HFFc6 (cell line): Measurements from ENCODE around the gene TSACC. TPM values are rescaled to one million over a fixed set of nuclear protein-coding genes. Genes with fewer than 3 reads are reported as not detected.

ENCODE experiments used
- DNase-seq: peaks from one replicate; pipeline ENCODE4 v3.0.0-alpha.2; 2018
- H3K27ac Mint-ChIP-seq: 2 replicates; pipeline ENCODE4 v1.8.0; 2020; ENCODE audit warnings: mild to moderate bottlenecking, mixed read lengths
- H3K27me3 Mint-ChIP-seq: 2 replicates; pipeline ENCODE4 v1.8.0; 2021; ENCODE audit warnings: mild to moderate bottlenecking, moderate library complexity, mixed read lengths; ENCODE audit not compliant: insufficient read depth
- H3K36me3 Mint-ChIP-seq: 2 replicates; pipeline ENCODE4 v1.8.0; 2021; ENCODE audit warnings: low read depth, mixed read lengths
- H3K4me1 Mint-ChIP-seq: 2 replicates; pipeline ENCODE4 v1.8.0; 2020; ENCODE audit warnings: low read depth, mixed read lengths
- H3K4me3 Mint-ChIP-seq: 2 replicates; pipeline ENCODE4 v1.8.0; 2020; ENCODE audit warnings: mild to moderate bottlenecking, moderate library complexity, mixed read lengths
- H3K9me3 Mint-ChIP-seq: 2 replicates; pipeline ENCODE4 v1.8.0; 2020; ENCODE audit warnings: mild to moderate bottlenecking, mixed read lengths
- CTCF ChIP-seq: fragments of 200-600 bp; sonication (generic); IDR thresholded peaks from 2 replicates; pipeline ENCODE4 v1.5.0; 2021; ENCODE audit warnings: antibody characterized with exemption, mild to moderate bottlenecking
- total RNA-seq, 6 experiments: library from RNA; stranded (reverse); fragmentation: NEBNext Ultra II Directional; extraction: Animal tissue kit (Norgen Biotek cat#: 25700); gene quantifications; 2 replicates in 1 of 6; 3 replicates in 5 of 6; pipeline ENCODE4 v1.2.3, GENCODE V29; 2021

TSACC gene
- total RNA-seq, 6 experiments from 2014 or later, result 0.48 to 0.99 (median 0.70) TPM

GRCh38 chr1:156372265-156372586 is 33.9 kb downstream of the TSACC start:
- TF ChIP-seq CTCF, result no peak
- Mint-ChIP-seq H3K27ac (no peak overlapping the region), H3K4me3 (no peak overlapping the region), H3K27me3 (peaks cover 33% of the 10 kb centered on the region), H3K4me1 (peaks cover 20% of the 10 kb centered on the region), H3K36me3 (no peaks in the 10 kb centered on the region), H3K9me3 (no peaks in the 10 kb centered on the region)
- peak; percentile 33 for DNase-seq

DNA sequence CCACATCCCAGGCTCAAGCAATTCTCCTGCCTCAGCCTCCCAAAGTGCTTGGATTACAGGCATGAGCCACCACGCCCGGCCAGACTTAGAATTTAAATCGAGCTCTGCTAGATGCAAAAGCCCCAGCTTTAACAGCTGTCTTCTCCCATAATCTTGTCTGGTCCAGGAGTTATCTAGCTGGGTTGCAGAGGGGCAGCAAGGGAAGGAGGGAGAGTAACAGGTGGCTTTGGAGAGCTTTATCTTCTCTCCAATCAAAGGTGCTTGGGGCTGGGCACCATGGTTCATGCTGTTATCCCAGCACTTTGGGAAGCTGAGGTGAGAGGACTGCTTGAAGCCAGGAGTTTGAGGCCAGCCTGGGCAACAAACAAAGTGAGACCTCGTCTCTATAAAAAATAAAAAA is 34.5 kb downstream of the TSACC start:
- Mint-ChIP-seq H3K27me3 (peaks cover 31% of the 10 kb centered on the region), H3K36me3 (no peaks in the 10 kb centered on the region), H3K4me3 (no peak overlapping the region), H3K4me1 (peaks cover 20% of the 10 kb centered on the region), H3K9me3 (no peaks in the 10 kb centered on the region), H3K27ac (no peak overlapping the region)
- TF ChIP-seq CTCF, result no peak
- DNase-seq, result no peak

DNA sequence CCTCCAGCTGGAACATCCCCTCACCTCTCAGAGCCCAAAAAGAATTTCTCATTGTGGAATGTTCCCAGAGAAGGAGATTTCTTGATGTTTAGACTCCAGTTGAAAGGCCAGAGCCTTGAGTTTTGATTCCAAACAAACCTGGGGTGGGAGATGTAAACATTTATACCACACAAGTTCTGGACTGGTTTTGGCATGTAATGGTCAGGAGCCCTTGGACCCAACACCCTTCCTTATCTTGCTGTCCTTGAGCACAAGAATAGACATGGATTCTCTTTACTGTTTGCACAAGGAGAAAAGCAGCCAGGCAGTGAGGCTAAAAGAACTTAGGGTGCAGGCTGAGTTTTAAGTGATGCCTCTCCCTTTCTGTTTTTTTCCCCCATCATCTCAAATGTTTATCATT is 35.2 kb downstream of the TSACC start:
- Mint-ChIP-seq H3K4me3 (no peak overlapping the region), H3K27ac (no peak overlapping the region), H3K36me3 (no peaks in the 10 kb centered on the region), H3K9me3 (no peaks in the 10 kb centered on the region), H3K27me3 (peaks cover 25% of the 10 kb centered on the region), H3K4me1 (peaks cover 16% of the 10 kb centered on the region)
- DNase-seq, result no peak
- TF ChIP-seq CTCF, result no peak

DNA sequence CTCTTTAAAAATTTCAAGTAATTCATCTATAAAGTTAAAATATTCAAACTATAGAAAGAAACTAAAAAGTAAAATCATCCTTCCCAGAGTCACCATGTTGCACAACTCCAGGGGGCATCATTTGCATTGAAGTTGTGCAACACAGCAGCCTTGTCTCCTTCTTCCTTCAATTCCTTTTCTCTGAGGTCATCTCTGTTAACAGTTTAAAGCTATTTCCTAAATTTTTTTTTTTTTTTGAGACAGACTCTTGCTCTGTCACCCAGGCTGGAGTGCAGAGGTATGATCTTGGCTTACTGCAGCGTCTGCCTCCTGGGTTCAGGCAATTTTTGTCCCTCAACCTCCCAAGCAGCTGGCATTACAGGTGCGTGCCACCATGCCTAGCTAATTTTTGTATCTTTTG is 37.8 kb downstream of the TSACC start:
- Mint-ChIP-seq H3K9me3 (no peaks in the 10 kb centered on the region), H3K36me3 (no peaks in the 10 kb centered on the region), H3K27me3 (peaks cover 18% of the 10 kb centered on the region), H3K4me3 (no peak overlapping the region), H3K4me1 (peaks cover 23% of the 10 kb centered on the region), H3K27ac (no peak overlapping the region)
- TF ChIP-seq CTCF, result peak; percentile 38
- peak; percentile 13 for DNase-seq

- DNase-seq, result no peak
- Mint-ChIP-seq H3K27me3 (peaks cover 17% of the 10 kb centered on the region), H3K36me3 (no peaks in the 10 kb centered on the region), H3K4me3 (no peak overlapping the region), H3K9me3 (no peaks in the 10 kb centered on the region), H3K4me1 (peaks cover 17% of the 10 kb centered on the region), H3K27ac (no peak overlapping the region; the same call in 1 of the 2 replicates)
- no peak for TF ChIP-seq CTCF
Measured at GRCh38 chr1:156376958-156377919, 38.9 kb downstream of the TSACC start.
